Activated CD4-positive, alpha-beta T cell treated with anti-CD3 and anti-CD28 coated beads, Interleukin-2, amount 10 ng/mL, durations not matched to agents 7 days and 5 days (primary cell): ENCODE measurements around the gene METTL13. TPM values are rescaled to one million over a fixed set of nuclear protein-coding genes. Genes with fewer than 3 reads are reported as not detected.
A peak's percentile ranks its signal among the peaks of the same experiment; 100 is the strongest.

Experiments used
- CTCF ChIA-PET: fragments of 350-600 bp; sonication (Branson Sonifier 250); formaldehyde crosslinking; loops from one replicate; lab custom pipeline; 2021; ENCODE audit warnings: antibody characterized with exemption; lab: Charles Lee
- POLR2A ChIA-PET: fragments of 350-600 bp; sonication (Branson Sonifier 250); formaldehyde crosslinking; loops from one replicate; lab custom pipeline; 2021; ENCODE audit warnings: antibody characterized with exemption; lab: Charles Lee
- DNase-seq: peaks from one replicate; pipeline ENCODE4 v3.0.0-alpha.2; 2020
- H3K27ac Mint-ChIP-seq: one replicate; pipeline ENCODE4 v1.8.0; 2021; ENCODE audit warnings: mild to moderate bottlenecking, moderate library complexity, mixed read lengths
- H3K27me3 Mint-ChIP-seq: one replicate; pipeline ENCODE4 v1.8.0; 2021; ENCODE audit warnings: mixed read lengths
- H3K36me3 Mint-ChIP-seq: one replicate; pipeline ENCODE4 v1.8.0; 2021; ENCODE audit warnings: low read depth, mixed read lengths
- H3K4me1 Mint-ChIP-seq: one replicate; pipeline ENCODE4 v1.8.0; 2021; ENCODE audit warnings: mixed read lengths
- H3K4me3 Mint-ChIP-seq: one replicate; pipeline ENCODE4 v1.8.0; 2021; ENCODE audit warnings: mild to moderate bottlenecking, moderate library complexity, mixed read lengths
- H3K9me3 Mint-ChIP-seq: one replicate; pipeline ENCODE4 v1.8.0; 2021; ENCODE audit warnings: mixed read lengths
- total RNA-seq, 2 experiments: library from RNA; stranded (reverse); gene quantifications; one replicate each; pipeline ENCODE4 v1.2.3, GENCODE V29; 2021

Gene METTL13
- total RNA-seq, result 10 to 100 TPM; 40.0 to 40.5 TPM

DNA sequence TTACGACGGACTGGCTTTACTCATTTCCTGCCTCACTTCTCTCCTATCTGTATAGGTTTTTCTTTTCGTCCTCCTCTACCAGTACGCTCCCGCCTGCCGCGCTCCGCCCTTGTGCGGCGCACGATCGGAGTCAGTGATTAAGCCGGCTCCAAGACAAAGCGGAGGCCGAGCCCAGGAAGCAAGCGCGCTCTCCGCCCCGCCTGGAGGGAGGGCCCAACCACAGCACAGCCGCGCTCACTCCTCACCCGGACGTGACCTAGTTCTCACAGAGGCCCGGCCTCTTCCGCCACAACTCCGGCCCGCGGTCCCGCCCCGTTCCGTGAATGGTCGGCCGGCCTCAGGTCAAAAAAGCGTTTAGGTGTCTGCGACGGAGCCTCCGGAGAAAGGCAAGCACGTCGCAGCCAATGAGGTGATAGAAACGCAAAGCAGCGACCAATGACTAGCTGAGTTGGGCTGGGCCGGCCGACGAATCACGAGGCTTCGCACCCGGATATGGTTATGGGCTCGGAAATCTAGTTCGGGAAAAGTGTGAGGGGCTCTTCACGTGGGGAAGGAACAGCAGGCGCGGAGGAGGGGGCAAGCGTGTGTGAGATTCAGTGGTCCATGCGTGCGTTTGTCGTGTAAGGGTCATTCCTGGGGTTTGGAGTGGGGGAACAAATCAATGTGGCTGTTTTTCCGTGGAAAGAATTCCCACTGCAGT, at the start of gene METTL13:
Gene METTL13 (plus strand): TSS at position 485 of the 700 bp plus-strand sequence. CDS start 308 bp downstream, outside the sequence.
- Mint-ChIP-seq H3K9me3 (no peaks in the 10 kb centered on the region), H3K4me3 (peak within 1 kb of the TSS; percentile 89), H3K27ac (peak within 1 kb of the TSS; percentile 93), H3K36me3 (peaks cover 34% of the 10 kb centered on the region), H3K4me1 (peaks cover 57% of the 10 kb centered on the region), H3K27me3 (no peaks in the 10 kb centered on the region)
- ChIA-PET CTCF (interaction anchor here (0.9 to 1.8 kb wide), 5 partner anchors 19 to 946 kb away, joined by 3 to 5 read pairs (median 4); partner anchors contain the start of gene VAMP4), POLR2A (interaction anchor here (0.7 to 1.5 kb wide), 2 partner anchors 38 to 1047 kb away, joined by 3 to 5 read pairs; no protein-coding TSS in a partner anchor)
- DNase-seq, result peak; percentile 99

GRCh38 chr1:171736196-171736595, 45.3 kb upstream of the METTL13 start:
- Mint-ChIP-seq H3K36me3 (peaks cover 37% of the 10 kb centered on the region), H3K27ac (no peak overlapping the region), H3K4me1 (peaks cover 34% of the 10 kb centered on the region), H3K9me3 (no peaks in the 10 kb centered on the region), H3K4me3 (no peak overlapping the region), H3K27me3 (no peaks in the 10 kb centered on the region)
- ChIA-PET CTCF (interaction anchor here (1.5 kb wide), 1 partner anchor 20 kb away, joined by 4 read pairs; no protein-coding TSS in a partner anchor), POLR2A (no interaction called here)
- no peak for DNase-seq

DNA sequence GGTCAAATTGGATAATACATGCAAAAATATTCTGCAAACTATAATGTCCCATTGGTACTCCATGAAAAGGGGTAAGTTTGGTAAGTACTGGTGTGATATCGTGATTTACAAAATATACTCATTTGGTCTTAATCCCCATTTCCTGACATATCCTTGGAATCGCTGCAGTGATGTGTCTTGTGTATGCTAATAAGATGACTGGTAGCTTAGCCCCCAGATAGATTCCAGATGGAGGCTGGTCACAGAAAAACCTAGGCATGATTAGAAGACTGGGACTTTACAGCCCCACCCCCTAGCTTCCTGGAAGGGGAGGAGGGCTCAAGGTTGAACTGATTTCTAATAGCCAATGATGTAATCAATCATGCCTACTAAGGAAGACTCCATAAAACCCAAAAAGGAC, 42.5 kb upstream of the METTL13 start:
- CTCF ChIA-PET, result no interaction called here
- POLR2A ChIA-PET, result no interaction called here
- H3K9me3 Mint-ChIP-seq, result no peaks in the 10 kb centered on the region
- peak overlapping the region; percentile 98 for H3K4me3 Mint-ChIP-seq
- H3K4me1 Mint-ChIP-seq, result peaks cover 51% of the 10 kb centered on the region
- peaks cover 36% of the 10 kb centered on the region for H3K36me3 Mint-ChIP-seq
- no peaks in the 10 kb centered on the region for H3K27me3 Mint-ChIP-seq
- H3K27ac Mint-ChIP-seq, result peak overlapping the region; percentile 99
- DNase-seq, result no peak

DNA sequence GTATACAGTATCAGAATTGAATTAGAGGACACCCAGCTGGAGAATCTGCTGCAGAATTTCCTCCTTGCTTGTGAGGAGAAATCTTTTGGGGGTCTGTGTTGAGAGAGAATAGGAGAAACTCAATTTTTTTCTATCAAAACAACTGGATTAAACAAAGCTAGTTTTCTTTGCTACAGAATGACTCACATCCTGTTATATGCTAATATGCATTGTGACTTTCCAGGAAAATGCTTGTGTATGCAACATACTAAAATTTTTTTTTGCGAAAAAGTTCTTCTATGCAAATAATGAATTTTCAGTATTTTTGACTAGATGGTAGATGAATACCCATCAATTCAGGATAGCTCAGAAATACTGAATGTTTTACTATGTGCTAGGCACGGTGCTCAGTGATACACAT, 41.8 kb upstream of the METTL13 start:
- Mint-ChIP-seq H3K4me1 (peaks cover 55% of the 10 kb centered on the region), H3K9me3 (no peaks in the 10 kb centered on the region), H3K27ac (peak overlapping the region; percentile 99), H3K36me3 (peaks cover 33% of the 10 kb centered on the region), H3K4me3 (peak overlapping the region; percentile 98), H3K27me3 (no peaks in the 10 kb centered on the region)
- CTCF ChIA-PET, result interaction anchor here (0.6 kb wide), 1 partner anchor 14 kb away, joined by 3 read pairs; no protein-coding TSS in a partner anchor
- no peak for DNase-seq
- POLR2A ChIA-PET, result no interaction called here

DNA sequence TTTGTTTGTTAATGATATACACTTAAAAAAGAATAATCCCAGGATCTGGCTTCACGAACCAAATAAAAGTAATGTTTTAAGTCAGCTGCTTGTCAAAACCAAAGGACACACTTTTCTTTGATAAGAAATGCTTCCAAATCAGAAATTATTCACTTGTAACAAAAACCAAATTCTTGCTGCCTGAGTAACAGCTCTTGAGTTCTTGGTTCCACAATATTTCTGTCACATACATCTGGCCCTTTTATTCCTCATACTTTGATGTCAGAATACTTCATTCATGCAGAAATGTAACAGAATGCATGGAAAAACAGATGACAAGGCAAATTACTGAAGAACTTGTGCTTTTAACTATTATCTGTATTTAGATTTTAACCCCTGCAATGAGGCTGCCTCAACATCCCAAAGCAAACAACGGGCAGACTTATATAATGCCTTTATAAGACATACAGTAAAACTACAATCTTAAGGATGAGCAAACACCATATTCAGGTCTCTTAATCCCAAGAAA, 41.0 kb upstream of the METTL13 start:
- Mint-ChIP-seq H3K27me3 (no peaks in the 10 kb centered on the region), H3K9me3 (no peaks in the 10 kb centered on the region), H3K4me3 (peak overlapping the region; percentile 98), H3K36me3 (peaks cover 30% of the 10 kb centered on the region), H3K4me1 (peaks cover 52% of the 10 kb centered on the region), H3K27ac (peak overlapping the region; percentile 99)
- DNase-seq, result no peak
- CTCF ChIA-PET, result interaction anchor here (1.0 to 1.6 kb wide), 2 partner anchors 62 to 96 kb away, joined by 4 read pairs; no protein-coding TSS in a partner anchor
- POLR2A ChIA-PET, result interaction anchor here (0.5 kb wide), 1 partner anchor 22 kb away, joined by 3 read pairs; no protein-coding TSS in a partner anchor

DNA sequence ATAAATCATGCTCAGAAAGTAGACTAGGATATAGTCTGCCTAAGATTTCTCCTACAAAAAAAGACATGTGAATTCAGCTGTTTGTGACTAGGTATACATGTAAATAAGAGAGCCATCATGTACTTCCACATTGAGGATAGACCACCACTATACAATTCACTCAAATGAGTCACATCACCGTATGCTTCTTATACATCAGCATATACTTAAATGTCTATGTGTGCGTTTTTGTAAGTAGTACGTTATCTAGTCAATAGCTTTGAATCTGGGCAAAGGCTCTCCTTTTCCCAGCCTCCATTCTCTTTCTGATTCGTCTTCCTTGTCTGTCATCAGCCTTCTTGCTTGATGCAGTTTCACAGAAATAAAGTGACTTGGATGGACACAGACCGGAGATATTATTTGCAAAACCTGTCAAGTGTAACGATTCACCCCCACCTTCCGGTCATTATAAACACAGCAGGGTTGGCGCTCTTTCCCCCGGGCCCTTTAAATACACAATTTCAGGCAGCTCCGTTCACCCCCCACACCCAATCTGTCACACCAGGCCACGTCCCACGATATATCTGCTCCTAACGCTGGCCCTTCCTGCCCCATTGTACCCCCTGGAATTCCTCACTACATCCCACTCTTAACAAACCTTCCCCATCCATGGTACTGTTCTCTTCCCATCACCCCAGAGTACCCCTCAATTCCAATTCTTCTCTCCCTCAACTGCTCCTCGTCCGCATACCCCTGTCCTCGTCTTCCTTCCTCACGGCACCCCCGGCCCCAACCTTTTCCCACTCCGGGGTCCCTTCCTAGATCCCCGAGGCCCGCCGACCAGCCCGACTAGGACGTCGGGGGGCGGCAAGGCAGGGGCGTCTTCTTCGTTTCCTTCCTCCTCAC, 40.2 kb upstream of the METTL13 start:
- peak; percentile 58 for DNase-seq
- Mint-ChIP-seq H3K27ac (peak overlapping the region; percentile 99), H3K27me3 (no peaks in the 10 kb centered on the region), H3K4me1 (peaks cover 52% of the 10 kb centered on the region), H3K36me3 (peaks cover 23% of the 10 kb centered on the region), H3K4me3 (peak overlapping the region; percentile 98), H3K9me3 (no peaks in the 10 kb centered on the region)
- POLR2A ChIA-PET, result interaction anchor here (0.5 kb wide), 1 partner anchor 21 kb away, joined by 3 read pairs; no protein-coding TSS in a partner anchor
- CTCF ChIA-PET, result interaction anchor here (0.7 to 1.6 kb wide), 7 partner anchors 11 to 101 kb away, joined by 3 to 5 read pairs (median 4); partner anchors contain the start of gene METTL13

DNA sequence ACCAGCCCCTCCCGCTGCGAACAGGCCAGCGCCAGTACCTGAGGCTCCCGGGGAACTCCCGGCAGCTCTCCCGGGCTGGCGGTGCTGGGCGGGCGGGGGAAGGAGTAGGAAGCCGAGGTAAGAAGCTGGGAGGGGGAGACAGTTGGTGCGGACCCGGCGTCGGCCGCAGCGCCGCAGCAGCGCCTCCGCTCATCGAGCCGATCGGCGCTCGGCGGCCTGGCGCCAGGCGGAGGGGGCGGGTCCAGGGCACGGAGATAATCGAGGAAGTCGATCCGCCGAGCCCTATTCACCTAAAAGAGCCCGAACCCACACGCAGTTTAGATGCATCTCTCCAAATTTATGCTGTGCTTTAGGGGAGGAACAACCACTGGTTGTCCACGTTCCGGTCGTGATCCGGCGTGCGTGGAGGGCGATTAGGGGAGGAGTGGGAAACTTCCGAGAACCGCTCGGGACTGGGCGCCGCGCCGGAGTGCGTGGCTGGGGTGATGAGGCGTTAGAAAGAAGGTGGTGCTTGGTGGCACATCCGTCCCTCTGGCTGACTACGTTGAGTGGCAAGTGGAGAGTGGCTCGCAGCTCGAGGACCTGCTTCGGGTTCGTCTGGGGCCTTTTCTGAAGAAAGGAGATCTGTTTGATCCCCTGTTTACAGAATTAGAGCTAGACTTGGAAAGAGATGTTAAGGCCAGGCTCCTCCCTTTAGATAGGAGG, 39.4 kb upstream of the METTL13 start, which contains the start of gene VAMP4:
Gene VAMP4 (minus strand): TSS at position 194 of the 705 bp plus-strand sequence. CDS start 3,651 bp downstream, outside the sequence.
- ChIA-PET CTCF (interaction anchor here (0.6 to 1.4 kb wide), 4 partner anchors 12 to 73 kb away, joined by 3 to 5 read pairs (median 3); partner anchors contain the start of gene METTL13), POLR2A (interaction anchor here (0.6 to 1.2 kb wide), 3 partner anchors 43 to 599 kb away, joined by 3 to 4 read pairs (median 3); no protein-coding TSS in a partner anchor)
- peak; percentile 88 for DNase-seq
- H3K9me3 Mint-ChIP-seq, result no peaks in the 10 kb centered on the region
- H3K4me1 Mint-ChIP-seq, result peaks cover 49% of the 10 kb centered on the region
- H3K27me3 Mint-ChIP-seq, result no peaks in the 10 kb centered on the region
- peak within 1 kb of the TSS; percentile 98 for H3K4me3 Mint-ChIP-seq
- peak within 1 kb of the TSS; percentile 99 for H3K27ac Mint-ChIP-seq
- peaks cover 15% of the 10 kb centered on the region for H3K36me3 Mint-ChIP-seq

- peaks cover 14% of the 10 kb centered on the region for H3K36me3 Mint-ChIP-seq
- CTCF ChIA-PET, result interaction anchor here (0.6 to 1.8 kb wide), 4 partner anchors 25 to 39 kb away, joined by 3 to 5 read pairs (median 3); partner anchors contain the start of gene METTL13
- H3K4me1 Mint-ChIP-seq, result peaks cover 48% of the 10 kb centered on the region
- no peaks in the 10 kb centered on the region for H3K9me3 Mint-ChIP-seq
- peak; percentile 20 for DNase-seq
- H3K4me3 Mint-ChIP-seq, result peak overlapping the region; percentile 98
- peak overlapping the region; percentile 99 for H3K27ac Mint-ChIP-seq
- POLR2A ChIA-PET, result interaction anchor here (0.6 to 1.2 kb wide), 2 partner anchors 42 to 101 kb away, joined by 3 to 4 read pairs; no protein-coding TSS in a partner anchor
- H3K27me3 Mint-ChIP-seq, result no peaks in the 10 kb centered on the region
Measured at GRCh38 chr1:171742577-171742922, 38.9 kb upstream of the METTL13 start.

GRCh38 chr1:171743081-171743870, 38.2 kb upstream of the METTL13 start:
- ChIA-PET CTCF (interaction anchor here (0.6 to 1.8 kb wide), 8 partner anchors 12 to 330 kb away, joined by 3 to 6 read pairs (median 4); partner anchors contain the start of gene METTL13), POLR2A (interaction anchor here (0.8 to 1.2 kb wide), 2 partner anchors 38 to 42 kb away, joined by 3 to 5 read pairs; partner anchors contain the start of gene METTL13)
- Mint-ChIP-seq H3K36me3 (peaks cover 13% of the 10 kb centered on the region), H3K4me3 (peak overlapping the region; percentile 98), H3K4me1 (peaks cover 47% of the 10 kb centered on the region), H3K27ac (peak overlapping the region; percentile 99), H3K9me3 (no peaks in the 10 kb centered on the region), H3K27me3 (no peaks in the 10 kb centered on the region)
- DNase-seq, result no peak

- no peak for DNase-seq
- CTCF ChIA-PET, result interaction anchor here (0.6 to 1.5 kb wide), 2 partner anchors 12 to 260 kb away, joined by 4 to 5 read pairs; no protein-coding TSS in a partner anchor
- Mint-ChIP-seq H3K4me3 (no peak overlapping the region), H3K9me3 (no peaks in the 10 kb centered on the region), H3K36me3 (peaks cover 3% of the 10 kb centered on the region), H3K27me3 (no peaks in the 10 kb centered on the region), H3K4me1 (peaks cover 29% of the 10 kb centered on the region), H3K27ac (no peak overlapping the region)
- POLR2A ChIA-PET, result no interaction called here
Measured at GRCh38 chr1:171744986-171745385, 36.5 kb upstream of the METTL13 start.

GRCh38 chr1:171748651-171749050, 32.8 kb upstream of the METTL13 start:
- no peaks in the 10 kb centered on the region for H3K27me3 Mint-ChIP-seq
- H3K4me1 Mint-ChIP-seq, result peaks cover 6% of the 10 kb centered on the region
- no peak overlapping the region for H3K27ac Mint-ChIP-seq
- H3K4me3 Mint-ChIP-seq, result no peak overlapping the region
- ChIA-PET POLR2A (no interaction called here), CTCF (no interaction called here)
- no peaks in the 10 kb centered on the region for H3K9me3 Mint-ChIP-seq
- no peak for DNase-seq
- H3K36me3 Mint-ChIP-seq, result no peaks in the 10 kb centered on the region
